ENCODE results near the gene XPO5.

XPO5 gene

DNA sequence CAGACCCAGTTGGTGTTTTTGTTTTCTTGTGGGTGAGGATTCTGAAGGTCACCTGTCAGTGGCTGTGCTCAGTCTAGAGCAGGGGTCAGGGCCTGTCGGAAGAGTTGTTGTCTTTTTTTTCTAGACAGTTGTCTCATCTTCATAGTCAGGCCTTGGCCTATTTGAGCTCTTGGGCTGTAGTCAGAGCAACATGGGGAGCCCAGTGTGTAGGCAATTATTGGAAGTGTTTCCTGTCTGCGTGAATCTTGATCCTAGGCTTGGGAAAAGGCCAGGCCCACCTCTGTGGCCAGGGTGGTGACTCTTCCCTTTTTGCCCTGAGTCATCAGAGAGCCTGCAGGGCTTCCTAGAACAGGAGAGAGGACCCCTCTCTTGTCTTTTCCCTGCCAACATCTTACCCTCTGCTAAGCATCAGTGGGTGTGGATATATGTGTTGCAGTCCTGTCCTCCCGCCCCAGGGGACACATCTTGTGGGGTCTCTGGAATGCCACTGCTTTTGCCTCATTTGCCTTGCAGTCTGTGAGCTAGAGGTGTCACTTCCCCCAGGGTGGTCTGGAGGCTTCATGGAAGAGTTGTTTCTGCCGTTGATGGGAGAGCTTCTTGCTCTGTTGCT is 87.1 kb downstream of the XPO5 start:
- intact Hi-C loops (cut with DNase I): no loop called here
- peak in 1 of 10 donors; percentile 80 for DNase-seq

DNA sequence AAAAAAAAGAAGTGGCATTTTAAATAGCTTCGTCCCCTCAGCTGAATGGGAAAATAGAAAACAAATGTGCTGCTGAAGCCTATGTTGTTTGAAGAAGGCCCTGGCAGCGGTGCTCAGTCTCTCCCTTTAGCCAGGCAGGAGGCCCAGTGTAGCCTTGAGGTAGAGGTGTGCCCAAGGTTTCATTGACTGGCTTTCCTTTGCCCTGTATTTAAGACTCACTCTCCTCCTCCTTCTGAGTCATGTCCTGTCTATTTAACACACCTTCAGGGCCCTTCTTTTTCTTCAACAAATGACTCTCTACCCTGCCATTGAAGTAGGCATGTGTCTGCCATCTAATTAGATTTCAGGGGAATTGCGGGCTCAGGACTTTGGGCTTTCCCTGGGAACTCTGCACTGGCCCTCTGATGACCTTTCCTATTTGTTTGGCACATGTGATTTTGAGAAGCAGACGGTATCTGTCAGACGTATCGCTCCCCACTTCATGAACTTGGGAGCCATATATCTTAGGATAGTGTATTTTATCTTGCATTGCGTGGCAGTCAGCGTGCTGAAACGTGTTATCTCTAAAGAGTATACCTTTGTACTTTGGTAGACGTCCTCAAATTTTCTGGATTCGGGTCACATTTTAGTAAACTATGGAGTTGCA is 94.1 kb downstream of the XPO5 start:
- intact Hi-C loops (cut with DNase I): no loop called here
- no peak for DNase-seq

DNA sequence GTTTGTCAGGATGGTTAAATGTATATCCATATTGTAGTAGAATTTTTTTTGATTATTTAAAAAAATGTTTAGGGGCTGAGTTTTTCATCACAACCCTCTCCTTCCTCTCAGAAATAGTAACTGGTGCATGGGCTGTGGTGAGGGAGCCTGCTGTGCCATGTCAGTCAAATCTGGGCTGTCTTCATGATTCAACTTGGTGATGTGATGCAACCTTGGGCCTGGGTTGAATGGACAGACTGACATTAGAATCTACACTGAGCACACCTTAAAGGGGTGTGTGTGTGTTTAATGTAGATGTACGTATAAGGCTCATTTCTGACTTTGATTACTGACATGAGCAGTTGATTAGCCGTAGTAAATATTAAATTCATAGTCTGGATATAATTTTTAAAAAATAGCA is 94.8 kb downstream of the XPO5 start:
- no peak for DNase-seq
- intact Hi-C loops (cut with DNase I): no loop called here

DNA sequence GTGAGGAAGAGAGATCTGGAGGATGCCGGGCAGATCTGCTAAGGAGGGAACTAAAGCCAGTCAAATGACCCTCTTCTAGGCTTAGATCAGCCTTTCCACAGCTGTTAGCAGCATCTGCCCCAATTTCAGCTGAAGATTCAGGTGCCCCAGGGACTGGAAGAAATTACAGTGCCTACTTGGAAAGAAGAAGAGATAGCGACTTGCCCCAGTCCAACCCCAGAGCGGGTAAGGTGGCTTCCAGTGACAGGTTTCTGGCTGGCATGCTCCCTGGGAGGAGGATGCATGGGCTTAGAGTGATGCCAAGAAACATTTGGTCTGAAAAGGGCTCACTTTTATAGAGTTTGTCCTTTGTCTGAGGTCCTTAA is 97.8 kb downstream of the XPO5 start:
- no peak for DNase-seq
- intact Hi-C loops (cut with DNase I): no loop called here

DNA sequence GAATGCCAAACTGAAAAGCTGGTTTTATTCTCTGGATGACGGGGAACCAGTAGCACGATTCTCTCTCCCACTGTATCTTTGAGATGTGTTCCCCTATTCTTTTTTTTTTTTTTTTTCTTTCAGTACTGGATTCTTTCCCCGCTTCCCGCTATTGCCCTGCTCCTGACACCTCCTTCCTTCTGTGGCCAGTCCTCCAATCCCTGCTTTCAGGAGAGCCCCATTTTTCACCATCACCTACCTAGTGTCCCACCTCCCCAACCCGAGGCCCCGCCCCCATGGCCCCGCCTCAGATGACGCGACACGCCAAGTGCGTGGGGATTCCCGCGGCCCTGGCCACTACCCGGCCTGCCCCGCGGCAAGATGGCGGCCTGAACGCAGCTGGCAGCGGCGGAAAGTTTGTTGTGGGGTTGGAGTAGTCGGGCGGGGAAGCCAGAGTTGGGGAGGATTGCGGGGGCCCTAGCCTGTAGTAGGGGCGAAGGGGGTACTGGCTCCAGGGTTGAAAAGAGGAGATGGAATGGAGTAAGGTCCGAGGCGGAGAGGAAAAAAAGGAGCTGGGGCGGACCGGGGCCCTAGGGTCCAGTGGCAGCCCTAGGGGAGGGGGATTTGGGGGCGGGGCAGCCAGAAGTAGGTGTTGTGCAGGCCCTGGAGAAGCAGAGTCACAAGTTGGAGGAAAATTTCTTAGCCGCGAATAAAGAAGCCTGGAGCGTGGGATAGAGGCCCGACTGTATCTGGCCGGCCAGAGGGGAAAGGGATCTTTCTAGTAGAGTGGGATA is 98.4 kb downstream of the XPO5 start, which contains the start of gene TJAP1:
TSS of gene TJAP1 (plus strand) at position 336 of the 773 bp plus-strand sequence. CDS start 21,432 bp downstream, outside the sequence.
- DNase-seq: peak; percentile 91 to 99 (median 95)
- intact Hi-C loops (cut with DNase I): loop anchor here (1.0 kb wide), 1 partner anchor 35 kb away; no protein-coding TSS in a partner anchor

DNA sequence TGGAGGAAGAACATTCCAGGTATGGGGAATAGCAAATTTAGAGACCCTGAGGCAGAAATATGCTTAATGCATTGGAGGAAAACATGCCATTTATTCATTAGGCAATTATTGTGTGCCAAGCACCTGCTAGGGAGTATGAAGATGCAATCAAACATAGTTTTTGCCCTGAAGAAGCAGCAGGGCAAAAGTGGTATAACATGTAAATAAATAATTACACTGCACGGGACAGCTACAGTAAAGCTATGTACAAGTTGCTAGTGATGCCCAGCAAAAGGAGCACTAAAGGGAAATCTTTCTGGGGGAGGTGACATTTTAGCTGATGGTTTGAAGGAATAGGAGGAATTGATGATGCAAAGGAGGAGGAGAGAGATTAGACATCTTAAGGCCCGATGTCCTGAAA is 99.1 kb downstream of the XPO5 start:
- intact Hi-C loops (cut with DNase I): loop anchor here (1.0 kb wide), 1 partner anchor 36 kb away; no protein-coding TSS in a partner anchor
- no peak for DNase-seq

DNA sequence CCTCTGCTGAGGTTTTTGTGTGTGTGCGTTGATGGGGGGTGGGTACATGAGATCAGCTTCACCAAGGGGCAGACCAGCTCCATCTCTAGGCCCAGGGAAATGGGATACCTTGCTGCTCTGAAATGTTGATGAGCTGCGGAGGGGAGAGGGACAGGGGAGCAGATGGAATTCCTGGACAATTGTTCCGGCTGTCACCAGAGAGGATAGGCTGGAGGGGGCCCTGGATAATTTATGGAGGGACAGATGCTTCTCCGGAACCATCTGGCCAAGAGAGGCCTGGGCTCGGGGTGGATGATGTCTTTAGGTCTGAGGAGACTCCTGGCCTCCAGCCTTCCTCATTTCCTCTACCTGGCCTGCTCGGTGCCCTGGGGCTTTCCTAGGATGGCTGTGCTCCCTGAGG is 100.3 kb downstream of the XPO5 start:
- intact Hi-C loops (cut with DNase I): no loop called here
- no peak for DNase-seq

DNA sequence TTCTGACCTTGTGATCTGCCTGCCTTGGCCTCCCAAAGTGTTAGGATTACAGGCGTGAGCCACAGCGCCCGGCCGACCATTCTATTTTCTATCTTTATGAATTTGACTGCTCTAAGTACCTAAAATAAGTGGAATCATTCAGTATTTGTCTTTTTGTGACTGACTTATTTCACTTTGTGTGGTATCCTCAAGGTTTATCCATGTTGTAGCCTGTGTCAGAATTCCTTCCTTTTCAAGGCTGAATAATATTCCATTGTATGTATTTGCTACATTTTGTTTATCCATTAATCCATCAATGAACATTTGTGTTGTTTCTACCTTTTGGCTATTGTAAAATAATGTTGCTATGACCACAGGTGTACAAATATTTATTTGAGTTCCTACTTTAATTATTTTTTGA is 103.3 kb downstream of the XPO5 start:
- DNase-seq: no peak
- intact Hi-C loops (cut with DNase I): no loop called here
